Peyer's patch (tissue), 4 donors: ENCODE results near the gene FGR.

ENCODE experiments used
- POLR2A ChIP-seq, 2 donors: fragments of 450-650 bp; IDR thresholded peaks; one replicate each; pipeline ENCODE4 v1.5.1; 2017; ENCODE audit warnings: antibody characterized with exemption in 2 of 2, mild to moderate bottlenecking in 2 of 2, moderate library complexity in 2 of 2
- TF ChIP-seq, protein P1 (sequence below), 6 experiments: fragments of 450-650 bp in 4 of 6; fragments of 200-600 bp in 2 of 6; sonication (generic) in 1 of 6; IDR thresholded peaks; one replicate each; pipeline ENCODE4 v1.5.1; 2017 to 2019; ENCODE audit warnings: antibody characterized with exemption in 6 of 6, mild to moderate bottlenecking in 3 of 6, moderate library complexity in 1 of 6

DNA sequence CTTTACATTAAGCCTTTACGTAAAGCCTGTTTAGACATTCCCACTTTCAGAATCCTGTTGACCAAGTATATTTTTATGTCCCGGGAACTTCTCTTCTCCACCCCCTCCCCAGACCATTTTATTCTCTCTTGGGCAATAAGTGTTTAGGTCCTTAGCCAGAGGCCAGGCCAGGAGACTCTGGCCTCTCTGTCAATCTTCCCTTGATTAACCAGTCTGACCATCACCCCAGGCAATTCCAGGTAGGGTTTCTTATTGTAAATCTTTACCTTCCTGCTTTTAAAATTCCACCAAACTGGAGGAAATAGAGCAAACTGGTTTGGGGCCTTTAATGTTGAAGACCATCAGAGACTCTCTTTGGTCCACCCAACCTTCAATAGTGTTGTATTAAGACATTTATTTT is 49.2 kb upstream of the FGR start:
- TF ChIP-seq, protein P1, sequence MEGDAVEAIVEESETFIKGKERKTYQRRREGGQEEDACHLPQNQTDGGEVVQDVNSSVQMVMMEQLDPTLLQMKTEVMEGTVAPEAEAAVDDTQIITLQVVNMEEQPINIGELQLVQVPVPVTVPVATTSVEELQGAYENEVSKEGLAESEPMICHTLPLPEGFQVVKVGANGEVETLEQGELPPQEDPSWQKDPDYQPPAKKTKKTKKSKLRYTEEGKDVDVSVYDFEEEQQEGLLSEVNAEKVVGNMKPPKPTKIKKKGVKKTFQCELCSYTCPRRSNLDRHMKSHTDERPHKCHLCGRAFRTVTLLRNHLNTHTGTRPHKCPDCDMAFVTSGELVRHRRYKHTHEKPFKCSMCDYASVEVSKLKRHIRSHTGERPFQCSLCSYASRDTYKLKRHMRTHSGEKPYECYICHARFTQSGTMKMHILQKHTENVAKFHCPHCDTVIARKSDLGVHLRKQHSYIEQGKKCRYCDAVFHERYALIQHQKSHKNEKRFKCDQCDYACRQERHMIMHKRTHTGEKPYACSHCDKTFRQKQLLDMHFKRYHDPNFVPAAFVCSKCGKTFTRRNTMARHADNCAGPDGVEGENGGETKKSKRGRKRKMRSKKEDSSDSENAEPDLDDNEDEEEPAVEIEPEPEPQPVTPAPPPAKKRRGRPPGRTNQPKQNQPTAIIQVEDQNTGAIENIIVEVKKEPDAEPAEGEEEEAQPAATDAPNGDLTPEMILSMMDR (IDR thresholded peaks at IDR 0.05): no peak
- no peak for TF ChIP-seq POLR2A (IDR thresholded peaks at IDR 0.05)
